MM.1S (cell line): Measurements from ENCODE around the gene MEGF6.

Experiments used
- CTCF ChIP-seq: fragments of 300-600 bp; sonication (generic); IDR thresholded peaks from 2 replicates; pipeline ENCODE4 v1.5.1; 2016; ENCODE audit warnings: antibody characterized with exemption, low read length, mixed read lengths
- EZH2 ChIP-seq: fragments of 300-600 bp; sonication (generic); optimal IDR thresholded peaks from 2 replicates; pipeline ENCODE3; 2017; ENCODE audit warnings: low read depth, mild to moderate bottlenecking, antibody characterized with exemption, low read length, mixed read lengths

GRCh38 chr1:3609769-3610526, 1.4 kb downstream of the MEGF6 start:
- TF ChIP-seq CTCF (no peak), EZH2 (no peak)
